Activated CD8-positive, alpha-beta memory T cell treated with anti-CD3 and anti-CD28 coated beads, Interleukin-2, amount 50 U/mL, for 24 hours (primary cell): Measurements from ENCODE around the gene EFTUD2.
A peak's percentile ranks its signal among the peaks of the same experiment; 100 is the strongest.
"Not testable (repeated sequence)": the region's sequence is repeated elsewhere in the genome, so short reads cannot be mapped to it uniquely, and the experiment has no call there.

Source experiments
- DNase-seq: peaks from one replicate; pipeline ENCODE4 v3.0.0-alpha.2; 2020; ENCODE audit errors: extremely low read depth

The EFTUD2 gene

GRCh38 chr17:44899074-44899782, at the start of gene EFTUD2:
Gene EFTUD2, minus strand, starts transcription at chr17:44899445. Its CDS starts 4,924 bp downstream, at chr17:44894521.
- DNase-seq: peak; percentile 75

GRCh38 chr17:44948315-44948795, 49.1 kb upstream of the EFTUD2 start:
- DNase-seq: no peak

- peak; percentile 79 for DNase-seq
Measured at GRCh38 chr17:44947461-44948314, 48.4 kb upstream of the EFTUD2 start, which contains the start of gene KIF18B. Gene KIF18B, minus strand, starts transcription at chr17:44947773. Its CDS starts 11,429 bp downstream, at chr17:44936344.

- not testable (repeated sequence) for DNase-seq
Measured at GRCh38 chr17:44945652-44946051, 46.4 kb upstream of the EFTUD2 start.

GRCh38 chr17:44942456-44942855, 43.2 kb upstream of the EFTUD2 start:
- DNase-seq: no peak

GRCh38 chr17:44941712-44942331, 42.6 kb upstream of the EFTUD2 start:
- DNase-seq: no peak

GRCh38 chr17:44940768-44941167, 41.5 kb upstream of the EFTUD2 start:
- DNase-seq: no peak

- DNase-seq: no peak
Measured at GRCh38 chr17:44940317-44940716, 41.1 kb upstream of the EFTUD2 start.

- no peak for DNase-seq
Measured at GRCh38 chr17:44935116-44935515, 35.9 kb upstream of the EFTUD2 start.

- no peak for DNase-seq
Measured at GRCh38 chr17:44934745-44935105, 35.5 kb upstream of the EFTUD2 start.

- DNase-seq: no peak
Measured at GRCh38 chr17:44933824-44934744, 34.8 kb upstream of the EFTUD2 start.

GRCh38 chr17:44932787-44933097, 33.5 kb upstream of the EFTUD2 start:
- no peak for DNase-seq

- DNase-seq: no peak
Measured at GRCh38 chr17:44932096-44932786, 33.0 kb upstream of the EFTUD2 start.

GRCh38 chr17:44931376-44931775, 32.1 kb upstream of the EFTUD2 start:
- no peak for DNase-seq

- DNase-seq: no peak
Measured at GRCh38 chr17:44930667-44931066, 31.4 kb upstream of the EFTUD2 start.

- no peak for DNase-seq
Measured at GRCh38 chr17:44928950-44929720, 29.9 kb upstream of the EFTUD2 start.

- no peak for DNase-seq
Measured at GRCh38 chr17:44928136-44928535, 28.9 kb upstream of the EFTUD2 start.

- no peak for DNase-seq
Measured at GRCh38 chr17:44927696-44928095, 28.5 kb upstream of the EFTUD2 start.

GRCh38 chr17:44926821-44927525, 27.7 kb upstream of the EFTUD2 start:
- no peak for DNase-seq
